Measurements from ENCODE around the gene NECTIN3. TPM values are rescaled to one million over a fixed set of nuclear protein-coding genes. Genes with fewer than 3 reads are reported as not detected.

Gene NECTIN3
- total and polyA plus RNA-seq, 10 of the 15 experiments (the other 5 are each of a cell fraction or from before 2014, with no cell fraction given), result 0.21 TPM; not detected in 9

- no peak overlapping the region for H3K4me3 ChIP-seq
- no peaks in the 10 kb centered on the region for H3K36me3 ChIP-seq (ENCODE audit: control insufficient read depth in 2 of 2, insufficient read depth in 2 of 2, low read length in 1 of 2)
- no peak for TF ChIP-seq ZNF274 (IDR thresholded peaks at IDR 0.05; ENCODE audit: insufficient read depth, insufficient read length)
- RAD21 ChIA-PET (ENCODE audit: unreplicated experiment), result no interaction called here
- CTCF ChIA-PET, result no interaction called here
- intact Hi-C loops (cut with micrococcal nuclease; ENCODE audit: unreplicated experiment) (loop anchor here (10.0 kb wide), 1 partner anchor 457 kb away; the partner anchor contains the start of gene CD96), in situ Hi-C loops (cut with MboI) (no loop called here)
- SMC1A ChIA-PET (ENCODE audit: uncharacterized antibody, unreplicated experiment), result no interaction called here
- H3K27me3 ChIP-seq (replicated peaks in 1 of 2; ENCODE audit: control insufficient read depth in 2 of 2, insufficient read depth in 2 of 2, low read length in 1 of 2), result no peaks in the 10 kb centered on the region
- POLR2A ChIA-PET, result no interaction called here
- H4K20me1 ChIP-seq (ENCODE audit: control insufficient read depth, insufficient read depth), result no peaks in the 10 kb centered on the region
- ATAC-seq (no peak), DNase-seq (ENCODE audit: low read depth, low spot score) (no peak), FAIRE-seq (no peak)
- no peak overlapping the region for H3K9ac ChIP-seq (ENCODE audit: control insufficient read depth, insufficient read depth, low read length)
- H2AFZ ChIP-seq (ENCODE audit: control insufficient read depth, low read depth, low read length), result no peak overlapping the region
- H3K27ac ChIP-seq (ENCODE audit: control insufficient read depth, insufficient read depth), result no peak overlapping the region
- no peaks in the 10 kb centered on the region for H3K4me1 ChIP-seq (ENCODE audit: control insufficient read depth, insufficient read depth, low read length)
- H3K9me3 ChIP-seq (replicated peaks; ENCODE audit: control insufficient read depth, insufficient read depth, low read length), result no peaks in the 10 kb centered on the region
- H3K4me2 ChIP-seq (ENCODE audit: control insufficient read depth, insufficient read depth), result no peak overlapping the region
- no TSS peak for BruUV-seq (replicated peaks)
- no peaks in the 10 kb centered on the region for H3K79me2 ChIP-seq (ENCODE audit: control insufficient read depth, insufficient read depth, low read length)
Observed at GRCh38 chr3:111087924-111088469, 16.4 kb downstream of the NECTIN3 start.

- Histone ChIP-seq H4K20me1 (ENCODE audit: control insufficient read depth, insufficient read depth) (no peaks in the 10 kb centered on the region), H3K4me1 (ENCODE audit: control insufficient read depth, insufficient read depth, low read length) (no peaks in the 10 kb centered on the region), H3K27me3 (replicated peaks in 1 of 2; ENCODE audit: control insufficient read depth in 2 of 2, insufficient read depth in 2 of 2, low read length in 1 of 2) (no peaks in the 10 kb centered on the region), H3K36me3 (ENCODE audit: control insufficient read depth in 2 of 2, insufficient read depth in 2 of 2, low read length in 1 of 2) (no peaks in the 10 kb centered on the region), H3K27ac (ENCODE audit: control insufficient read depth, insufficient read depth) (no peak overlapping the region), H3K79me2 (ENCODE audit: control insufficient read depth, insufficient read depth, low read length) (no peaks in the 10 kb centered on the region), H2AFZ (ENCODE audit: control insufficient read depth, low read depth, low read length) (no peak overlapping the region), H3K4me3 (no peak overlapping the region), H3K9me3 (replicated peaks; ENCODE audit: control insufficient read depth, insufficient read depth, low read length) (no peaks in the 10 kb centered on the region), H3K9ac (ENCODE audit: control insufficient read depth, insufficient read depth, low read length) (no peak overlapping the region), H3K4me2 (ENCODE audit: control insufficient read depth, insufficient read depth) (no peak overlapping the region)
- ChIA-PET POLR2A (no interaction called here), SMC1A (ENCODE audit: uncharacterized antibody, unreplicated experiment) (no interaction called here), CTCF (no interaction called here), RAD21 (ENCODE audit: unreplicated experiment) (no interaction called here)
- no peak for FAIRE-seq
- WGBS (ENCODE audit: insufficient coverage, insufficient replicate concordance, low lambda C conversion rate, missing lambda C conversion rate), result 29% methylated on average over 10 of the region's 10 CpGs
- in situ Hi-C loops (cut with MboI) (no loop called here), intact Hi-C loops (cut with micrococcal nuclease; ENCODE audit: unreplicated experiment) (no loop called here)
- no peak for DNase-seq (ENCODE audit: low read depth, low spot score)
- no TSS peak for BruUV-seq (replicated peaks)
- ATAC-seq, result no peak
- TF ChIP-seq CEBPZ (IDR thresholded peaks at IDR 0.05; ENCODE audit: low read depth, low read length), result no peak
- no peak for TF ChIP-seq SPI1 (IDR thresholded peaks at IDR 0.05; ENCODE audit: borderline replicate concordance, insufficient read depth, low read depth, low read length)
- TF ChIP-seq MTA2 (IDR thresholded peaks at IDR 0.05; ENCODE audit: low read depth), result no peak
- TF ChIP-seq BMI1 (IDR thresholded peaks at IDR 0.05; ENCODE audit: borderline replicate concordance), result no peak
- no peak for TF ChIP-seq CREB1 (IDR thresholded peaks at IDR 0.05; ENCODE audit: low read depth)
- no peak for TF ChIP-seq FOXM1 (IDR thresholded peaks at IDR 0.05; ENCODE audit: low read depth, low read length)
- no peak for TF ChIP-seq MXI1 (IDR thresholded peaks at IDR 0.05; ENCODE audit: low read depth, low read length)
- TF ChIP-seq TARDBP (IDR thresholded peaks at IDR 0.05; ENCODE audit: borderline replicate concordance), result no peak
- no peak for TF ChIP-seq STAT1 (conservative IDR thresholded peaks at IDR 0.05)
- no peak for TF ChIP-seq EGR1 (IDR thresholded peaks at IDR 0.05; ENCODE audit: borderline replicate concordance in 1 of 2, low read depth in 2 of 2, low read length in 2 of 2)
Observed at GRCh38 chr3:111096487-111097209, 25.0 kb downstream of the NECTIN3 start.

Data from GM12878 (cell line).